IMR-90 (cell line): Measurements from ENCODE around the gene N4BP2L1. TPM values are rescaled to one million over a fixed set of nuclear protein-coding genes. Genes with fewer than 3 reads are reported as not detected.

Experiments used
- ATAC-seq: fragments of 200-7000 bp; cut with Tn5 transposase; 2 replicates; pipeline ENCODE4 v1.9.1; 2020; ENCODE audit warnings: low read depth, mild to moderate bottlenecking, moderate library complexity
- BruUV-seq: library from RNA; stranded (reverse); fragments of 400-500 nt; replicated peaks from 2 replicates; lab custom pipeline; 2021; lab: Mats Ljungman, UMichigan
- CTCF ChIA-PET: fragments of 300-600 bp; formaldehyde crosslinking; extraction: SDS; loops from one replicate; lab custom pipeline; 2021; ENCODE audit warnings: antibody characterized with exemption; lab: Yijun Ruan, JAX
- POLR2A ChIA-PET: fragments of 300-600 bp; sonication (Branson Sonifier 250); formaldehyde crosslinking; loops from one replicate; lab custom pipeline; 2022; ENCODE audit warnings: antibody characterized with exemption; ENCODE audit not compliant: unreplicated experiment; lab: Charles Lee
- DNase-seq: peaks from one replicate; pipeline ENCODE4 v3.0.0; 2013
- H2AFZ ChIP-seq: replicated peaks from 2 replicates; pipeline ENCODE3; 2013; ENCODE audit warnings: low read length, mild to moderate bottlenecking; ENCODE audit not compliant: poor library complexity
- H2AK5ac ChIP-seq: 2 replicates; pipeline ENCODE4 v1.6.1; 2013; ENCODE audit warnings: low read depth, low read length, inconsistent platforms
- H2AK9ac ChIP-seq: replicated peaks from 2 replicates; pipeline ENCODE3; 2013; ENCODE audit warnings: mild to moderate bottlenecking, low read depth, low read length, moderate library complexity; ENCODE audit not compliant: poor library complexity
- H2BK120ac ChIP-seq: 2 replicates; pipeline ENCODE4 v1.6.1; 2013; ENCODE audit warnings: low read depth, low read length, inconsistent platforms
- H2BK15ac ChIP-seq: 3 replicates; pipeline ENCODE4 v1.6.1; 2013; ENCODE audit warnings: low read depth, low read length, inconsistent platforms
- H2BK20ac ChIP-seq: 2 replicates; pipeline ENCODE4 v1.6.1; 2013; ENCODE audit warnings: low read depth, mild to moderate bottlenecking, inconsistent platforms, low read length, moderate library complexity
- H2BK5ac ChIP-seq: 2 replicates; pipeline ENCODE4 v1.6.1; 2013; ENCODE audit warnings: mild to moderate bottlenecking, low read depth, low read length, inconsistent platforms; ENCODE audit not compliant: poor library complexity, severe bottlenecking
- H3K14ac ChIP-seq: replicated peaks from 2 replicates; pipeline ENCODE4 v1.6.1; 2013; ENCODE audit warnings: low read depth, low read length, inconsistent platforms
- H3K18ac ChIP-seq: 2 replicates; pipeline ENCODE4 v1.6.1; 2013; ENCODE audit warnings: low read depth, low read length, control low read depth
- H3K23ac ChIP-seq: 2 replicates; pipeline ENCODE4 v1.6.1; 2013; ENCODE audit warnings: low read depth, low read length, inconsistent platforms
- H3K27ac ChIP-seq: 2 replicates; pipeline ENCODE4 v1.5.1; 2013; ENCODE audit warnings: mild to moderate bottlenecking, control low read depth, low read length; ENCODE audit not compliant: insufficient read depth
- H3K27me3 ChIP-seq: 2 replicates; pipeline ENCODE4 v1.6.1; 2013; ENCODE audit warnings: low read length; ENCODE audit not compliant: control insufficient read depth, insufficient read depth
- H3K36me3 ChIP-seq: 2 replicates; pipeline ENCODE4 v1.6.1; 2013; ENCODE audit warnings: low read length, mixed read lengths; ENCODE audit not compliant: control insufficient read depth, insufficient read depth
- H3K4ac ChIP-seq: 2 replicates; pipeline ENCODE4 v1.6.1; 2013; ENCODE audit warnings: low read depth, low read length, inconsistent platforms
- H3K4me1 ChIP-seq: 2 replicates; pipeline ENCODE4 v1.6.1; 2013; ENCODE audit warnings: low read length, mixed read lengths; ENCODE audit not compliant: control insufficient read depth, insufficient read depth
- H3K4me2 ChIP-seq: 2 replicates; pipeline ENCODE4 v1.6.1; 2013; ENCODE audit warnings: low read depth, mild to moderate bottlenecking, control low read depth, low read length, moderate library complexity
- H3K4me3 ChIP-seq: 2 replicates; pipeline ENCODE4 v1.5.1; 2013; ENCODE audit warnings: low read depth, mild to moderate bottlenecking, control low read depth, low read length, moderate library complexity; ENCODE audit not compliant: insufficient read depth
- H3K56ac ChIP-seq: 2 replicates; pipeline ENCODE4 v1.6.1; 2013; ENCODE audit warnings: low read length, inconsistent platforms; ENCODE audit not compliant: insufficient read depth; ENCODE audit errors: extremely low read depth
- H3K79me1 ChIP-seq, 2 experiments: 2 replicates each; pipeline ENCODE4 v1.6.1; 2013; ENCODE audit warnings: low read length in 2 of 2, inconsistent platforms in 1 of 2, low read depth in 1 of 2
- H3K9ac ChIP-seq: 2 replicates; pipeline ENCODE4 v1.6.1; 2013; ENCODE audit warnings: low read depth, low read length, control low read depth
- H3K9me1 ChIP-seq: 2 replicates; pipeline ENCODE4 v1.6.1; 2013; ENCODE audit warnings: low read length, inconsistent platforms; ENCODE audit not compliant: insufficient read depth
- H3K9me3 ChIP-seq: 2 replicates; pipeline ENCODE4 v1.6.1; 2013; ENCODE audit warnings: low read length; ENCODE audit not compliant: control insufficient read depth, insufficient read depth
- H4K20me1 ChIP-seq: 2 replicates; pipeline ENCODE4 v1.6.1; 2013; ENCODE audit warnings: low read length, inconsistent platforms; ENCODE audit not compliant: insufficient read depth
- H4K5ac ChIP-seq: 2 replicates; pipeline ENCODE4 v1.6.1; 2013; ENCODE audit warnings: mild to moderate bottlenecking, low read depth, low read length, control low read depth
- H4K8ac ChIP-seq, 2 experiments: 2 replicates each; pipeline ENCODE4 v1.6.1; 2013; ENCODE audit warnings: low read depth in 2 of 2, low read length in 2 of 2, control low read depth in 1 of 2, inconsistent platforms in 1 of 2
- H4K91ac ChIP-seq: 2 replicates; pipeline ENCODE4 v1.6.1; 2013; ENCODE audit warnings: low read depth, low read length, inconsistent platforms; ENCODE audit not compliant: insufficient read depth
- FOS ChIP-seq: fragments of 150-350 bp; IDR thresholded peaks from 2 replicates; pipeline ENCODE4 v1.6.1; 2016; ENCODE audit warnings: low read depth, low read length
- MAFK ChIP-seq: IDR thresholded peaks from 2 replicates; pipeline ENCODE4 v1.6.1; 2012; ENCODE audit warnings: low read depth, low read length, improper control_type of control experiment
- MAZ ChIP-seq: IDR thresholded peaks from 2 replicates; pipeline ENCODE4 v1.6.1; 2012; ENCODE audit warnings: low read depth, mild to moderate bottlenecking, low read length, improper control_type of control experiment, moderate library complexity, borderline replicate concordance
- MXI1 ChIP-seq: IDR thresholded peaks from 2 replicates; pipeline ENCODE4 v1.6.1; 2012; ENCODE audit warnings: low read depth, mild to moderate bottlenecking, low read length, moderate library complexity, borderline replicate concordance
- NFE2L2 ChIP-seq: fragments of 150-350 bp; IDR thresholded peaks from 2 replicates; pipeline ENCODE4 v1.6.1; 2016; ENCODE audit warnings: low read depth, mild to moderate bottlenecking, low read length
- POLR2A ChIP-seq: IDR thresholded peaks from 2 replicates; pipeline ENCODE4 v1.6.1; 2012; ENCODE audit warnings: mild to moderate bottlenecking, low read depth, low read length
- RAD21 ChIP-seq: IDR thresholded peaks from 2 replicates; pipeline ENCODE4 v1.6.1; 2012; ENCODE audit warnings: low read length, improper control_type of control experiment
- RCOR1 ChIP-seq: IDR thresholded peaks from 2 replicates; pipeline ENCODE4 v1.6.1; 2012; ENCODE audit warnings: mild to moderate bottlenecking, low read length, improper control_type of control experiment; ENCODE audit not compliant: insufficient replicate concordance
- SMC3 ChIP-seq: fragments of 150-350 bp; IDR thresholded peaks from 2 replicates; pipeline ENCODE4 v1.6.1; 2016; ENCODE audit warnings: low read depth, mild to moderate bottlenecking, antibody characterized with exemption, low read length, moderate library complexity
- WGBS, 2 experiments: methylation state at CpG; one replicate each; pipeline versions ENCODE4 v1.1.5 to v1.1.7; 2013; ENCODE audit warnings: missing lambda C conversion rate in 2 of 2; ENCODE audit not compliant: insufficient read length in 1 of 2; ENCODE audit errors: extremely low coverage in 2 of 2; 5-methylcytosine and 5-hydroxymethylcytosine counted together
- dilution Hi-C: fragments of 300-500 bp; cut with HindIII; formaldehyde crosslinking; loops from one replicate; pipeline ENCODE4 v1.14.3; 2018; ENCODE audit warnings: low sequenced_read_pairs; ENCODE audit not compliant: unreplicated experiment
- in situ Hi-C: fragments of 300-500 bp; cut with MboI; formaldehyde crosslinking; loops from 3 replicates; pipeline ENCODE4 v1.14.3; 2019; ENCODE audit warnings: low sequenced_read_pairs, inconsistent platforms, mixed read lengths
- intact Hi-C: fragments of 100-400 bp; cut with micrococcal nuclease; formaldehyde crosslinking; loops from 2 replicates; pipeline ENCODE4 v1.10.0; 2022
- polyA plus RNA-seq, 3 experiments: library from polyadenylated mRNA; depleted of rRNA; stranded (reverse); fragments of >200 nt; gene quantifications; 2 replicates each; pipeline ENCODE4 v1.2.3, GENCODE V29; 2012; ENCODE audit warnings: low replicate concordance in 1 of 3
- total RNA-seq: library from RNA; depleted of rRNA; stranded (reverse); fragments of >200 nt; gene quantifications from 2 replicates; pipeline ENCODE4 v1.2.3, GENCODE V29; 2012
- TF ChIP-seq, protein P1 (sequence below): fragments of 150-350 bp; IDR thresholded peaks from 2 replicates; pipeline ENCODE4 v1.6.1; 2017; ENCODE audit warnings: mild to moderate bottlenecking, antibody characterized with exemption, low read length, low read depth
- TF ChIP-seq, protein P2 (sequence below): conservative IDR thresholded peaks from 2 replicates; pipeline ENCODE4 v1.5.1; 2012; ENCODE audit warnings: mild to moderate bottlenecking, low read depth, low read length, improper control_type of control experiment

N4BP2L1 gene
- total and polyA plus RNA-seq, 2 of the 4 experiments (the other 2 are of a cell fraction), result 0.18 to 0.46 TPM

DNA sequence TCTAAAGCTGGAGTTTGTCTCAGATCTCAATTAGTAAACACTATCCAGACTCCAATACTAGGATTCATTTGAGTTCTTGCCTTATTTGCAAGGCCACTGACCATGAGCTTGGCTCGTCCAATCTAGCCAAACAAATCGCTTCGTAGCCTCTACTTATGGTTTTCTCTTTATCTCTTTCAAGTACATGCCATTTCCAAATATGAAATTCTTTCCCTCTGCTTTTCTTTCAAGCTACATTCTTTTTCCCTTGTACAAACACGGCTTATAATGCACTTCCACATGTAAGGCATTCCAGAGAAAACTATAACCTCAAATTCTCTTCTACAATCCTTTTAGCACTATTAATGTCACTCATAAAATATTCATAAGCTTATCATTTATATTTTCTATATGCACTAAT lies 10.9 kb upstream of the N4BP2L1 start:
- dilution Hi-C loops, result no loop called here
- Histone ChIP-seq H3K27me3 (no peaks in the 10 kb centered on the region), H3K18ac (no peak overlapping the region), H3K27ac (no peak overlapping the region), H3K14ac (no peak overlapping the region), H3K9me3 (no peaks in the 10 kb centered on the region), H4K20me1 (no peaks in the 10 kb centered on the region), H3K4ac (no peak overlapping the region), H2AK9ac (no peak overlapping the region), H2AFZ (no peak overlapping the region), H3K9ac (no peak overlapping the region), H3K36me3 (peaks cover 2% of the 10 kb centered on the region; the same call in 1 of the 2 replicates), H3K23ac (no peak overlapping the region), H2AK5ac (no peak overlapping the region), H2BK15ac (no peak overlapping the region), H4K91ac (no peak overlapping the region), H3K4me2 (no peak overlapping the region), H3K9me1 (no peaks in the 10 kb centered on the region), H3K4me3 (no peak overlapping the region), H4K8ac (no peak overlapping the region), H3K79me1 (no peaks in the 10 kb centered on the region), H4K5ac (no peak overlapping the region), H2BK5ac (no peak overlapping the region), H2BK20ac (no peak overlapping the region), H3K4me1 (no peaks in the 10 kb centered on the region), H3K56ac (no peak overlapping the region), H2BK120ac (no peak overlapping the region)
- BruUV-seq, result no TSS peak
- in situ Hi-C loops, result no loop called here
- TF ChIP-seq MAZ, result no peak
- TF ChIP-seq MXI1, result no peak
- no peak for TF ChIP-seq RAD21
- TF ChIP-seq RCOR1, result no peak
- no peak for TF ChIP-seq POLR2A
- TF ChIP-seq FOS, result no peak
- TF ChIP-seq, protein P1, sequence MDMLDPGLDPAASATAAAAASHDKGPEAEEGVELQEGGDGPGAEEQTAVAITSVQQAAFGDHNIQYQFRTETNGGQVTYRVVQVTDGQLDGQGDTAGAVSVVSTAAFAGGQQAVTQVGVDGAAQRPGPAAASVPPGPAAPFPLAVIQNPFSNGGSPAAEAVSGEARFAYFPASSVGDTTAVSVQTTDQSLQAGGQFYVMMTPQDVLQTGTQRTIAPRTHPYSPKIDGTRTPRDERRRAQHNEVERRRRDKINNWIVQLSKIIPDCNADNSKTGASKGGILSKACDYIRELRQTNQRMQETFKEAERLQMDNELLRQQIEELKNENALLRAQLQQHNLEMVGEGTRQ, result no peak
- TF ChIP-seq, protein P2, sequence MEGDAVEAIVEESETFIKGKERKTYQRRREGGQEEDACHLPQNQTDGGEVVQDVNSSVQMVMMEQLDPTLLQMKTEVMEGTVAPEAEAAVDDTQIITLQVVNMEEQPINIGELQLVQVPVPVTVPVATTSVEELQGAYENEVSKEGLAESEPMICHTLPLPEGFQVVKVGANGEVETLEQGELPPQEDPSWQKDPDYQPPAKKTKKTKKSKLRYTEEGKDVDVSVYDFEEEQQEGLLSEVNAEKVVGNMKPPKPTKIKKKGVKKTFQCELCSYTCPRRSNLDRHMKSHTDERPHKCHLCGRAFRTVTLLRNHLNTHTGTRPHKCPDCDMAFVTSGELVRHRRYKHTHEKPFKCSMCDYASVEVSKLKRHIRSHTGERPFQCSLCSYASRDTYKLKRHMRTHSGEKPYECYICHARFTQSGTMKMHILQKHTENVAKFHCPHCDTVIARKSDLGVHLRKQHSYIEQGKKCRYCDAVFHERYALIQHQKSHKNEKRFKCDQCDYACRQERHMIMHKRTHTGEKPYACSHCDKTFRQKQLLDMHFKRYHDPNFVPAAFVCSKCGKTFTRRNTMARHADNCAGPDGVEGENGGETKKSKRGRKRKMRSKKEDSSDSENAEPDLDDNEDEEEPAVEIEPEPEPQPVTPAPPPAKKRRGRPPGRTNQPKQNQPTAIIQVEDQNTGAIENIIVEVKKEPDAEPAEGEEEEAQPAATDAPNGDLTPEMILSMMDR, result no peak
- no peak for TF ChIP-seq MAFK
- TF ChIP-seq NFE2L2, result no peak
- TF ChIP-seq SMC3, result no peak
- intact Hi-C loops, result no loop called here
- CTCF ChIA-PET, result interaction anchor here (1.2 kb wide), 1 partner anchor 9 kb away, joined by 3 read pairs; no protein-coding TSS in a partner anchor
- no CpG with 5 or more reads among the region's 4 CpGs for WGBS, 2 experiments
- ATAC-seq (no peak), DNase-seq (no peak)
- POLR2A ChIA-PET, result no interaction called here
